Hepatocyte (in vitro differentiated cells): ENCODE results near the gene HTR2C. TPM values are rescaled to one million over a fixed set of nuclear protein-coding genes. Genes with fewer than 3 reads are reported as not detected.

Source experiments
- DNase-seq: peaks from one replicate; pipeline ENCODE4 v3.0.0-alpha.2; 2016; ENCODE audit warnings: low spot score
- H2AFZ ChIP-seq: fragments of 200-600 bp; sonication (generic); 2 replicates; pipeline ENCODE4 v1.6.0; 2016; ENCODE audit warnings: antibody characterized with exemption, mild to moderate bottlenecking
- H3K27ac ChIP-seq: fragments of 200-600 bp; sonication (generic); 2 replicates; pipeline ENCODE4 v1.5.1; 2016; ENCODE audit warnings: mild to moderate bottlenecking
- H3K27me3 ChIP-seq: fragments of 200-600 bp; sonication (generic); 2 replicates; pipeline ENCODE4 v1.6.1; 2016
- H3K36me3 ChIP-seq: fragments of 200-600 bp; sonication (generic); replicated peaks from 2 replicates; pipeline ENCODE4 v1.5.1; 2016; ENCODE audit warnings: low read depth; ENCODE audit not compliant: insufficient read depth
- H3K4me1 ChIP-seq: fragments of 200-600 bp; sonication (generic); 2 replicates; pipeline ENCODE4 v1.5.1; 2016; ENCODE audit warnings: mild to moderate bottlenecking, moderate library complexity; ENCODE audit not compliant: insufficient read depth
- H3K4me2 ChIP-seq: fragments of 200-600 bp; sonication (generic); 2 replicates; pipeline ENCODE4 v1.6.0; 2016
- H3K4me3 ChIP-seq: fragments of 200-600 bp; sonication (generic); 2 replicates; pipeline ENCODE4 v1.5.1; 2016; ENCODE audit warnings: mild to moderate bottlenecking
- H3K79me2 ChIP-seq: fragments of 200-600 bp; sonication (generic); 2 replicates; pipeline ENCODE4 v1.6.0; 2017; ENCODE audit warnings: mild to moderate bottlenecking
- H3K9me2 ChIP-seq: fragments of 200-600 bp; sonication (generic); replicated peaks from 2 replicates; pipeline ENCODE4 v1.6.0; 2017; ENCODE audit warnings: mild to moderate bottlenecking; ENCODE audit not compliant: insufficient read depth
- H3K9me3 ChIP-seq: fragments of 200-600 bp; sonication (generic); 2 replicates; pipeline ENCODE4 v1.5.1; 2016; ENCODE audit warnings: low read depth, mild to moderate bottlenecking
- H4K20me1 ChIP-seq: fragments of 200-600 bp; sonication (generic); 2 replicates; pipeline ENCODE4 v1.6.0; 2016; ENCODE audit warnings: mild to moderate bottlenecking; ENCODE audit not compliant: insufficient read depth, poor library complexity, severe bottlenecking
- EZH2 ChIP-seq: fragments of 200-600 bp; sonication (generic); IDR thresholded peaks from 2 replicates; pipeline ENCODE4 v1.6.1; 2016; ENCODE audit warnings: antibody characterized with exemption, mild to moderate bottlenecking, borderline replicate concordance
- EZH2phosphoT487 ChIP-seq: fragments of 200-600 bp; sonication (generic); IDR thresholded peaks from one replicate; pipeline ENCODE4 v1.6.1; 2018; ENCODE audit warnings: antibody characterized with exemption, mild to moderate bottlenecking, low read depth, moderate library complexity; ENCODE audit not compliant: unreplicated experiment, severe bottlenecking
- WGBS: methylation state at CpG from one replicate; pipeline ENCODE4 v1.1.6; 2016; ENCODE audit warnings: low lambda C conversion rate; ENCODE audit errors: missing lambda C conversion rate; 5-methylcytosine and 5-hydroxymethylcytosine counted together
- polyA plus RNA-seq: library from polyadenylated mRNA; unstranded; fragments of >200 nt; fragmentation: Nextera tagmentation; extraction: Ambion mirVana; gene quantifications from 2 replicates; pipeline ENCODE4 v1.2.1, GENCODE V29; 2016
- total RNA-seq: library from RNA; depleted of rRNA; stranded (reverse); fragments of >200 nt; gene quantifications from 2 replicates; pipeline ENCODE4 v1.2.3, GENCODE V29; 2014
- TF ChIP-seq, protein P1 (sequence below): fragments of 200-600 bp; sonication (generic); IDR thresholded peaks from 2 replicates; pipeline ENCODE4 v1.5.1; 2016; ENCODE audit warnings: antibody characterized with exemption, mild to moderate bottlenecking; ENCODE audit not compliant: poor library complexity

HTR2C gene
- total and polyA plus RNA-seq, 2 experiments from 2014 or later: 0.27 TPM; not detected in 1

DNA sequence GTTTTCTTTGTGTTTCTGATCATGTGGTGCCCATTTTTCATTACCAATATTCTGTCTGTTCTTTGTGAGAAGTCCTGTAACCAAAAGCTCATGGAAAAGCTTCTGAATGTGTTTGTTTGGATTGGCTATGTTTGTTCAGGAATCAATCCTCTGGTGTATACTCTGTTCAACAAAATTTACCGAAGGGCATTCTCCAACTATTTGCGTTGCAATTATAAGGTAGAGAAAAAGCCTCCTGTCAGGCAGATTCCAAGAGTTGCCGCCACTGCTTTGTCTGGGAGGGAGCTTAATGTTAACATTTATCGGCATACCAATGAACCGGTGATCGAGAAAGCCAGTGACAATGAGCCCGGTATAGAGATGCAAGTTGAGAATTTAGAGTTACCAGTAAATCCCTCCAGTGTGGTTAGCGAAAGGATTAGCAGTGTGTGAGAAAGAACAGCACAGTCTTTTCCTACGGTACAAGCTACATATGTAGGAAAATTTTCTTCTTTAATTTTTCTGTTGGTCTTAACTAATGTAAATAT is 323.2 kb downstream of the HTR2C start:
- H2AFZ ChIP-seq: no peak overlapping the region
- no peaks in the 10 kb centered on the region for H4K20me1 ChIP-seq
- DNase-seq: no peak
- H3K4me2 ChIP-seq: peak overlapping the region; percentile 60
- TF ChIP-seq, protein P1, sequence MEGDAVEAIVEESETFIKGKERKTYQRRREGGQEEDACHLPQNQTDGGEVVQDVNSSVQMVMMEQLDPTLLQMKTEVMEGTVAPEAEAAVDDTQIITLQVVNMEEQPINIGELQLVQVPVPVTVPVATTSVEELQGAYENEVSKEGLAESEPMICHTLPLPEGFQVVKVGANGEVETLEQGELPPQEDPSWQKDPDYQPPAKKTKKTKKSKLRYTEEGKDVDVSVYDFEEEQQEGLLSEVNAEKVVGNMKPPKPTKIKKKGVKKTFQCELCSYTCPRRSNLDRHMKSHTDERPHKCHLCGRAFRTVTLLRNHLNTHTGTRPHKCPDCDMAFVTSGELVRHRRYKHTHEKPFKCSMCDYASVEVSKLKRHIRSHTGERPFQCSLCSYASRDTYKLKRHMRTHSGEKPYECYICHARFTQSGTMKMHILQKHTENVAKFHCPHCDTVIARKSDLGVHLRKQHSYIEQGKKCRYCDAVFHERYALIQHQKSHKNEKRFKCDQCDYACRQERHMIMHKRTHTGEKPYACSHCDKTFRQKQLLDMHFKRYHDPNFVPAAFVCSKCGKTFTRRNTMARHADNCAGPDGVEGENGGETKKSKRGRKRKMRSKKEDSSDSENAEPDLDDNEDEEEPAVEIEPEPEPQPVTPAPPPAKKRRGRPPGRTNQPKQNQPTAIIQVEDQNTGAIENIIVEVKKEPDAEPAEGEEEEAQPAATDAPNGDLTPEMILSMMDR: no peak
- TF ChIP-seq EZH2 (no peak), EZH2phosphoT487 (no peak)
- H3K4me3 ChIP-seq: no peak overlapping the region
- no peaks in the 10 kb centered on the region for H3K9me3 ChIP-seq
- H3K27me3 ChIP-seq: no peaks in the 10 kb centered on the region
- H3K27ac ChIP-seq: no peak overlapping the region
- 24% methylated on average over 9 of the region's 9 CpGs for WGBS
- H3K79me2 ChIP-seq: no peaks in the 10 kb centered on the region
- no peaks in the 10 kb centered on the region for H3K9me2 ChIP-seq
- no peaks in the 10 kb centered on the region for H3K4me1 ChIP-seq
- H3K36me3 ChIP-seq: no peaks in the 10 kb centered on the region

DNA sequence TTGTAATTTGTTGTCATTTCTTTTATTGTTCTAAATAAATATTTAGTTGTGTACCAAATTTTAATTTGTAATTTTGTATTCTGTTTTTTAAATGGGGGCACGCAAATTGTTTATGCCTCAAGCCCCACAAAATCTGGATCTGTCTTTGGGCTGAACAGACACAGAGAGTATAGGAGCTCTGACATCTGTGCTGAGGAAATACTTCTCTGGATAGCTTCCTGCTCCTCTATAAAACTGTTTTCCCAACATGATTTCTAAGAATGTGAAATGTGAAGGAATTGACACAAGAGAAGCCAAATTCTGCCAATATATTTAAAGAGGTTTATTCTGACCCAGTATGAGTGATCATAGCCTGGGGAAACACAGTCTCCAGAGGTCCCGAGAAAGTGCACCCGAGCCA is 340.5 kb downstream of the HTR2C start:
- 64% methylated on average over 3 of the region's 3 CpGs for WGBS

DNA sequence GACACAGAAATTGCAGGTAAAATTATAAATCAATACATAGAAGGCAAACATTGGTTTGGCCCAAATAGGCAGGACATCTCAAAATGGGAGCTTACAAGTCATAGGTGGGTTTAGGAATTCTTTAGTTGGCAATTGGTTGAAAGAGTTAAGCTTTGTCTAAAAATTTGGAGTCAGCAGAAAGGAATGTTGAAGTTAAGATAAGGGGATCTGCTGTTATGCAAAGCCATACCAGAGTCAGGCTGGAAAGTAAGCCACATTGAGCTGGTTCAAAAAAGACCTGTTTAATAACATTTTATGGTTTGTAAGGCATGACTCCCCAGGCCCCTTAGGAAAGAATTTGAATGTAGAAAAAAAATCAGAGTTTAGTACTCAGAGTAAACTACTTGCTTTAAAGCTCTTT is 341.0 kb downstream of the HTR2C start:
- Histone ChIP-seq H3K4me1 (peaks cover 20% of the 10 kb centered on the region), H3K27me3 (no peaks in the 10 kb centered on the region), H2AFZ (no peak overlapping the region), H3K27ac (peak overlapping the region; percentile 67), H3K36me3 (no peaks in the 10 kb centered on the region), H3K9me3 (no peaks in the 10 kb centered on the region), H4K20me1 (no peaks in the 10 kb centered on the region), H3K4me3 (no peak overlapping the region), H3K9me2 (no peaks in the 10 kb centered on the region), H3K79me2 (no peaks in the 10 kb centered on the region), H3K4me2 (peak overlapping the region; percentile 57)
- peak; percentile 44 for DNase-seq
- TF ChIP-seq EZH2phosphoT487: no peak
- TF ChIP-seq, protein P1: no peak
- TF ChIP-seq EZH2: no peak

More for the DNA sequence above, 340.5 kb downstream of the HTR2C start:
- Histone ChIP-seq H3K27me3 (no peaks in the 10 kb centered on the region), H3K4me1 (peaks cover 20% of the 10 kb centered on the region), H3K27ac (peak overlapping the region; percentile 67), H3K4me2 (peak overlapping the region; percentile 57), H3K9me3 (no peaks in the 10 kb centered on the region), H2AFZ (no peak overlapping the region), H4K20me1 (no peaks in the 10 kb centered on the region), H3K4me3 (no peak overlapping the region), H3K79me2 (no peaks in the 10 kb centered on the region), H3K9me2 (no peaks in the 10 kb centered on the region), H3K36me3 (no peaks in the 10 kb centered on the region)
- TF ChIP-seq, protein P1: no peak
- TF ChIP-seq EZH2phosphoT487 (no peak), EZH2 (no peak)
- DNase-seq: no peak

DNA sequence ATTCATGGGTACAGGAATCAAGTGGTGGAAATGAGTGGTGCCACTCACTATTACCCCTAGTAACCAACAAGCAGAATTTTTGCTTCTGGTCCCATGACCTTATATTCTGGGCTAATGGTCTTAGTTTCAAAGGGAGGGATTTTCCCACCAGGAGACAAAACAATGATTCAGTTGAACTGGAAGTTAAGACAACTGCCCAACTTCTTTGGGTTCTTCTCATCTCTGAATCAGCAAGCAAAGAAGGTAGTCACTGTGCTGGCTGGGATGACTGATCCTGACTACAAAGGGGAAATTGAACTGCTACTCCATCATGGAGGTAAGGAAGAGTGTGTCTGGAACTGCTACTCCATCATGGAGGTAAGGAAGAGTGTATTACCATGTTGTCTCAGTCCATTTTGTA is 346.3 kb downstream of the HTR2C start:
- Histone ChIP-seq H3K4me1 (peaks cover 9% of the 10 kb centered on the region), H3K27me3 (no peaks in the 10 kb centered on the region), H3K9me2 (no peaks in the 10 kb centered on the region), H4K20me1 (no peaks in the 10 kb centered on the region), H3K36me3 (no peaks in the 10 kb centered on the region), H3K9me3 (no peaks in the 10 kb centered on the region), H3K27ac (no peak overlapping the region), H2AFZ (no peak overlapping the region), H3K4me2 (no peak overlapping the region), H3K79me2 (no peaks in the 10 kb centered on the region), H3K4me3 (no peak overlapping the region)
- TF ChIP-seq, protein P1: no peak
- TF ChIP-seq EZH2 (no peak), EZH2phosphoT487 (no peak)
- DNase-seq: no peak
